ENCODE results near the gene SLC43A1.

Gene SLC43A1

DNA sequence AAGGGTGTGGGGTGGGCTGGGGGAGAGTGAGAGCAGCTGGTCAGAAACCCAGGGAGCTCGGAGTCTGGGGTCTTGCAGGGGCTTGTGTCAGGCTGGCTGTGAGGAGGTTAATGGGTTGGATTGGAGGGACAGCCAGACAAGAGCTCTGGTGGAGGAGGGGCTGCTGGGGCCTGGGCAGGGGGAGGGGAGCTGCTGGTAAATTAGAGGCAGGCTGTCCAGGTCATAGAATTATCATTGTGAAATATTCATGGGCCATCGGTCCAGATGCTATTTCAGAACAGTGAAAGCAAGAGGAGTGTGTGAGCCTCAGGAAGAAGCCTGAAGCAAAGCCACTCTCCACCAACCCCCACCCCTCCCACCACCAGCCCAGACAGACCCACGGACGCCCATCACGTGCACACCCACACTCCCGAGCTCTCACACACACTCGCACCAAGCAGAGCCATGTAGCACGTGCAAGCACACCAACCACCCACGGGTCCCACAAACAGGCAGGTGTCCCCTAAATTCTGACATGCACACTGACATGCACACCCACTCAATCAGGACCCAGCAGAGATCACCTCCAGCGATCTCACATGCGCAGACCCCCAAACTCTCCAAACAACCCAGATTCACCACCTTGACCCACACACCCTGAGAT lies 36.4 kb downstream of the SLC43A1 start:
- no peak for DNase-seq

DNA sequence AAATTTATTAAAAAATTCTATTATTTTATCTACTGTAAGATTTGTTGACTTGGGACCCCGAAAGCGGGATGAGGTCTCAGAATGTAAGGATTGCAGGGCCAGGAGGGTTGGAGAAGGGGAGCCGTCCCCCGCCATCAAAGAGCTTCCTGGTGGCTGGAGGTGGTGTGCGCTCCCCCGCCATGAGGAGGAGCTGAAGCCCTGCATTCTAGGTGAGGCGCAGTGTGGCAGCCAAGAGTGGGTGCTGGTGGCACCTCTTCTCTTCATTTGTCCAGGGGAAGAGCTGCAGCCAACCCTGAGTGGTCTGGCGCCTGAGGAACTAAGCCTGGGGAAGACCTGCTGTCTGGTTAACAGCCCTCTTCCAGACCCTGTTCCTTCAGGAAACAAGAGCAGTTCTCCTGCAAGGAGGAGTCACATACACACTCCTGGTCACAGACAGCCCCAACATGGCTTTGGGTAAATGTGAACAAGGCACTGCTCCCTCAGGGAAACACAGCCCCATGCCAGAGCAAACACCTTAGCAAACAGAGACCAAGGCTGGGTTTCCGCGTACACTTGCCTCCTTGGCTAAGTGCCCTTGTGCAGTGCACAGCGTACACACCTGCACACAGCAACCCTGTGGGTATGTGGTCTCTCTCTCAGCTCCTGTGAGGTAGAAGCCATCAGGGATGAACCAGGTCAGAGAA lies 37.9 kb downstream of the SLC43A1 start:
- no peak for DNase-seq

DNA sequence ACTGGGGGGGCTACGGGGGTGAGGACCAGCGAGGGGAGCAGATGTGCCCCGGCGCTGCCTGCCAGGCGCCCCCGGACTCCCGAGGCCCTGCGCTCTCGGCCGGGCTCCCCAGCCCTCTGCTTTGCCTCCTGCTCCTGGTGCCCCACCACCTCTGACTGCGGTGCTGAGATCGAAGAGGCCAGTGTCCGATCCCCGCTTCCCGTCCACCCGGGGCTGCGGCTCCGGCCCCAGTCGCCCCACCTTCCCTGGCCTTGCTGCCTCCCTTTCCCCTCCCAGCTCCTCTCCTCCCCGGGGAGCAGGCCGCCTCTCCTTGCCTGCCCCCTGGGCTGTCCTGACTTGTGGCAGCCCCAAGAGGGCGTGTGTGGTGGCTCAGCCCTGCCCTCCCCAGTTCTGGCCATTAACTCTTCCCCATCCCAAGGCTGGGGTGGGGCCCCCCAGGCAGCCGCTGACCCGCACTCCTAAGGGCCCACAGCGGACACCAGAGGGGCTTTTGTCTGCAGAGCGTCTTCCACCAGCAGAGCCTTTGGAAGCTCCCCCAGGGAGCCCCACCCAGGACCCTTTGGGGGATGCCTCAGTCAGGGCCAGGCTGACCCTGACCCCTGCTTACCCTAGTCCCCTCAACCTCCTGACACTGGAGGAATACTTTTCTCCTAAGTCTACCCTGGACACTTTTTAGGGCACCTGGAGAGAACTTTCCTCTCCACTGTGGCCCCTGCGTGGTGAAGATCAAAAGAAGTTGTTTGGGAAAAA lies 38.6 kb downstream of the SLC43A1 start:
- DNase-seq, result no peak

DNA sequence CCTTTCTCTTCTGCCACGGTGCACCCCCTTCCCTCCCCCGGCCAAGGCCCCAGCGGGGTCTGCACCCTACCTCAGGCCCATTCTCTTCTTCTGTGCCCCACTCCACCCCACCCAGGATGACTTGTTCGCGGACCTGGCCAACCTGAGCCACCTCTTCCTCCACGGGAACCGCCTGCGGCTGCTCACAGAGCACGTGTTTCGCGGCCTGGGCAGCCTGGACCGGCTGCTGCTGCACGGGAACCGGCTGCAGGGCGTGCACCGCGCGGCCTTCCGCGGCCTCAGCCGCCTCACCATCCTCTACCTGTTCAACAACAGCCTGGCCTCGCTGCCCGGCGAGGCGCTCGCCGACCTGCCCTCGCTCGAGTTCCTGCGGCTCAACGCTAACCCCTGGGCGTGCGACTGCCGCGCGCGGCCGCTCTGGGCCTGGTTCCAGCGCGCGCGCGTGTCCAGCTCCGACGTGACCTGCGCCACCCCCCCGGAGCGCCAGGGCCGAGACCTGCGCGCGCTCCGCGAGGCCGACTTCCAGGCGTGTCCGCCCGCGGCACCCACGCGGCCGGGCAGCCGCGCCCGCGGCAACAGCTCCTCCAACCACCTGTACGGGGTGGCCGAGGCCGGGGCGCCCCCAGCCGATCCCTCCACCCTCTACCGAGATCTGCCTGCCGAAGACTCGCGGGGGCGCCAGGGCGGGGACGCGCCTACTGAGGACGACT lies 39.3 kb downstream of the SLC43A1 start:
- DNase-seq, result no peak

DNA sequence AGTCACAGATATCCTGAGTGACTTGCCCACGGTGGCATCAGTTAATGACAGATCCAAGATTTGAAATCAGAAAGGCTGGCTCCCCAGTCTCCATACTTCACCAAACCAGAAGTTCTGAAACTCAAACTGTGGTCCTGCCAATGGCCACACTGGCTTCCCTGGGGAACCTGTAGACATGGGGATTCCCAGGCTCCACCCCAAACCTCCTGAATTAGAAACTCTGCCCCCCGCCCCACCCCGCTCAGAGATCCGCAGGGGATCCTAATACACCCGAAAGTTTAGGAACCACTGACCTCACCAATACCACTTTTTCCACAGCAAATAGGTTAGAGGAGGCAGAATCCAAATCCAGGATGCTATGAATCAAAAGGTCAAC lies 39.8 kb downstream of the SLC43A1 start:
- no peak for DNase-seq

DNA sequence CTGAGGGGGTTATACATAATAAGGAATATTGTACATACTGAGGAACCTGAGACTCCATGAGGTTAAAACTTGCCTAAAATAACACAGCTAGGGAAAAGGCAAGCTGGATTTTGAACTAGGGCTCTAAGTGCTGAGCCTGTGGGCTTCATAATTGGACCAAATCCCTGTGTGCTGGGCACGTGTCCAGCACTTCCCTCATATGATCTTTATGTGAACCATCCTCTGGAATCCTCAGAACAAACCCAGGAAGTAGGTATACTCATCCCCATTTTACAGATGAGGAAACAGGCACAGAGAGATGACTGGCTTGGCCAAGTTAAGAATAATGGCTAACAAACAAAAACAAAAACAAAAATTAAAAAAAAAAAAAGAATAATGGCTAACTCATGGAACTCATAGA lies 40.3 kb downstream of the SLC43A1 start:
- DNase-seq, result no peak

DNA sequence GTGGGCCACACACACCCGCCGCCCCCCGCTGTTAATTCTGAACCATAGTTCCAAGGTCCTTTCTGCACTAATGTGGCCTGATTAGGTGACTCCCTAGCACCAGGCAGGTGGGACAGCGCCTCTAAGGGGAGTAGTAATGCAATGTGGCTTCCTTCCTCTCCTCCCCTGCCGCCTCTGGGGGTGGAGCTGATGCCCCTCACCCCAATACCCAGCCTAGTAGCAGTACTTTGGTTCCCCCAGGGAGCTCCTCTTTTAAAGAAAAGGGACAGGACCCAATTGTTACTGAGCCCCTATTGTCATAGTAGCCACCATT lies 40.7 kb downstream of the SLC43A1 start:
- DNase-seq, result no peak

DNA sequence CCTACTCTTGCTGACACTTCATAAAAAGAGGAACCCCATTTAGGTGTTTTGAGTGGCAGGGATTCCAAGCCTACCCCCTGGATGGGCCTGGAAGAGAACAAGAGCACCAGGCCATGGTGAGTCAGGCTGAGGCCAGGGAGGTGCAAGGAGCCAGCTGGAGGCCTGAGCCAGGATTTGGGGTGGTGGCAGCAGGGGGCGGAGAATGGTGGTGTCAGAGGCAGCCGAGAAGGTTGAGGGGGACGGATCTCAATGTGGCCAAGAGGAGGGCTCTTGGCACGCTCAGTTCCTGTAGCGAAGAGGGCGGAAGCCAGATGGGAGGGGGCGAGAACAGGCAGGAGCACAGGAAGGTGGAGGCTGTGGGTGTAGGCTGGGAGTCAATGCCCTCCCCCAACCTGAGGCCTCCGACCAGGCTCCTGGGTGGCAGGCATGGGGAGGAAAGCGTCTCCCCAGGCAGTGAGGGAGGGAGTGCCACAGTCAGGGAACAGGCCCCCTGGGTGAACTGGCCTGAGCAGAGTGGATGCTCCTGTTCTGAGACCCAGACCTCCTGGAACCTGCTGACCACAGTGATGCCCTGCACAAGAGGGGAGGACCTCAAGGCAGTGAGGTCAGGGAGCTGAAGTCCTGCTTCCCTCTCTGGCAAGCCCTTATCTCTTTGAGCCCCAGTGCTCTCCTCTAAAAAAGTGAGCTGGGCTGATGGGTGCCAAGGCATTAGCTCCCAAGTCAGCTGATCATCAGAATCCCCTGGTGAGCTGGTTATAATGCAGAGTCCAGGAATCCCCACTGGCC lies 41.3 kb downstream of the SLC43A1 start:
- DNase-seq, result no peak

DNA sequence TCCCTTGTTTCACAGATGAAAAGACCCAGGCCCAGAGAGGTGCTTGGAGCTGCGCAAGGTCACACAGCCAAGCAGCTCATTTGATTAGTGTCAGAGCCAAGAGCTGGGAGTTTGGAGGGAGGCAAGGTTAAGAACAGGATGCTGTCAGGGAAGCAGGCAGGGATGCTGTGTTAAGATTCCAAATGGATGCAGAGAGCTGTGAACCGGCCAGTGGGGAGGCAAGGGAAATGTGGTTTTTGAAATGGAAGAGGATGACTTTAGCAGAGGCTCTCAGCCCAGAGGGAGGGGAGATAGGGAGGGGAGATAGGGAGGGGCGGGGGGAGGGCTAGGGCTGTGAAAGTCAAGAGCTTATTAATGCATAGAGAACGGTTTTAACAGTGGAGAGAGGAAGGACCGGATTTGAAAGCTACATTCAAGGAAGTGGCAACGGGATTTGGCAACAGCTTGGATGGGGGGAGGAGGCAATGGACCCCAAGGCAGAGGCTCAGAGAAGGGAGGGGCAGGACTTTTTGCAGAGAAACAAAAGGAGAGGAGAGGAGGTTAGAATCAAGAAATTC lies 42.1 kb downstream of the SLC43A1 start:
- no peak for DNase-seq

DNA sequence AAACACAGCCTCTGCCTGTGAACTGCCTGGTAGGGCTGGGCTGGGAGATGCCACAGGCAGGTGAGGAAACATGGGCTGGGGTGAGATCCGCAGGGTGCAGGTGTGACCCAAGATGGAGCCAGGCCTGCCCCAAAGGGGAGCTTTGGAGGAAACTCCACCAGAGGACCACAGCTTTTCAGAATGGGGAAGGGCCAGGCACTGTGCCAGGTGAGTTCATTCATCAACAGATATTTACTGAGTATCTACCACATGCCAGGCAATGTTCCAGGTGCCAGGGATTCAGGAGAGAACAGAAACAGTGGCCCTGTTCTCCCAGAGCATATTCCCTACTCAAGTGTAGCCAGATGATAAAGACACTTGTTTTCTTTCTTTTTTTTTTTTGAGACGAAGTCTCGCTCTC lies 44.0 kb downstream of the SLC43A1 start:
- DNase-seq, result no peak

DNA sequence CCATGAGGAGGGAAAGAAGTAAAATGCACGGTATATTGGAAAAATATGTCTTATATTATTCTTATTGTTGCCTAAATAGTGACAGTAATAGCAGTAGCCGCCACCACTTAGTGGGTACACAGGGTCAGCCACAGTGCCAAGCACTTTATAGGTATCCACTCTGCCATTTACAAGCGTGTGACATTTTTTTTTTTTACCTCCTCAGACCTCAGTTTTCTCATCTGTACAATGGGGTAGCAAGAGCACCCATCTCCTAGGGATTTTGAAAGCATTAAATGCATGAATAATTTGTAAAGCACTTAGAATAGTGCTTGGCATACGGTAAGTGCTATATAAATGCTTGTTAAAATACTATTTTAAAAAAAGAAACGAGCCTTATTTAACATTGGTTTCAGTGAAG lies 46.2 kb downstream of the SLC43A1 start:
- no peak for DNase-seq

DNA sequence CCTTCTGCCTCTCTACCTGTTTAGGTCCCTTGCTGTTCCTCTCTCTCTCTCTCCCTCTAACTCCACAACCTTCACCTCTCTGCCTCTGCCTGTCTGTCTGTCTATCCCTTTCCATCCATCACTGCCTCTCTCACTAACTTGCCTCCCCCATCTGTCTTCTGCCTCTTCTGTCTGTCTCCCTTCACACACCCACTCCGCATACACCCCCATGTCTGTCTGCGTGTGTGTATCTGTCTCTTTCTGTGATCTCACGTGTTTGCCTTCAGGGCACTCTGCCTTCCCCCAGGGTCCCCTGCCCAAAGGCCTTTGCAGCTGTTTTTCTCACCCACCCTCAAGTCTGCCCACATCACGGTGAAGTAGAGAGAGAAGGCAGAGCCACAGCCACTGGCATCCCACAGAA lies 47.2 kb downstream of the SLC43A1 start:
- DNase-seq, result no peak

DNA sequence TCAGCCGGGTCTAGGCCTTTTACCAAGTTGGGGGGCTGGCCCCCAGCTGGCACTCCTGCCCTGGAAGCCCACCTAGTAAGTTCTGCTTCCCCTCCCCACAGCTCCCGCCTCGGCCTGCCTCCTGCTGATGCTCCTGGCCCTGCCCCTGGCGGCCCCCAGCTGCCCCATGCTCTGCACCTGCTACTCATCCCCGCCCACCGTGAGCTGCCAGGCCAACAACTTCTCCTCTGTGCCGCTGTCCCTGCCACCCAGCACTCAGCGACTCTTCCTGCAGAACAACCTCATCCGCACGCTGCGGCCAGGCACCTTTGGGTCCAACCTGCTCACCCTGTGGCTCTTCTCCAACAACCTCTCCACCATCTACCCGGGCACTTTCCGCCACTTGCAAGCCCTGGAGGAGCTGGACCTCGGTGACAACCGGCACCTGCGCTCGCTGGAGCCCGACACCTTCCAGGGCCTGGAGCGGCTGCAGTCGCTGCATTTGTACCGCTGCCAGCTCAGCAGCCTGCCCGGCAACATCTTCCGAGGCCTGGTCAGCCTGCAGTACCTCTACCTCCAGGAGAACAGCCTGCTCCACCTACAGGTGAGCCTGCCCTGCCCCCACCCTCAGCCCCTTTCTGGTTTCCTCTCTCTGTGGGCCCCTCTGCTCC lies 47.9 kb downstream of the SLC43A1 start:
- DNase-seq, result no peak

DNA sequence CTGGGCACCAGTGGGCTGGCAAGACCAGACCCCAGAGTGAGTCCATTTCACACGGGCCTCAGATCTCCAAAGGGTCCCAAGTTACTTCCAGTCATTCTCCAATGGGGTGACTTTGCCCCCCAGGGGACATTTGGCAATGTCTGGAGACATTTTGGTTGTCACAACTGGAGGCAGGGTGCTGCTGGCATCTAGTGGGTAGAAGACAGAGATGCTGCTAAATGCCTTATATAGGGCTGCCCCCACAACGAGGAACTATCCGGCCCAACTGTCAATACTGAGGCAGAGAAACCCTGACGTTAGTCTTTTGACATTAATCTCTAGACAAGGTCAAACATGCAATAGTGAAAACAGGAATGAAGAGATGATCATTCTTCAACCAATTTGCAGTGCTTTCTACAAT lies 48.8 kb downstream of the SLC43A1 start:
- DNase-seq, result no peak

DNA sequence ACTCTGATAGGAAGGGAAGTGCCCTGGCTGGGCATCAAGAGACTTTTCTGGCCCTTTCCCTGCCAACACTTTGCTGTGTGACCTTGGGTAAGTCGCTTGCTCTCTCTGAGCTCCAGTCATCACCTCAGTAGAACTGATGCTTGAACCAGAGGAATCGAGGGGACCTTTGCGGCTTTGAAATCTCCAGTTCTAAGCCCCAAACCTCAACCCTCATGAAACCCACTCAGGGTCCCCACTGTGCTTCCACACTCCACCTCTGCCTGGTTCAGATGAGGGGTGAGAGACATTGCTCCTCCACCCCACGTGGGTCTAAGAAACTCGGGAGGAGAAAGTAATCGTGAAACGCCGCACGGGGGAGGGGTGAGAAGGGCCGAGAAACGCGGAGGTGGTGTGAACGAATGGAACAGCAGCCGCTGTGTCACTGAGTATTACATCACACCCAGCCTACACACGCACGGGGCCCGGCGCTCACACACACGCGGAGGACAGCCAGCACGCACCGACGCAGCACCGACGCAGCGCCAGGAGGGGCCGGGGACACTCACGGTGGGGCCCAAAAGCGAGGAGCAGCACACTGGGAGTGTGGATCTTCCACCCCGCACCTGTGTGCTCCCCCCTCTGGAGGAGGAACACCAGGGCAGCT lies 50.8 kb downstream of the SLC43A1 start:
- no peak for DNase-seq

DNA sequence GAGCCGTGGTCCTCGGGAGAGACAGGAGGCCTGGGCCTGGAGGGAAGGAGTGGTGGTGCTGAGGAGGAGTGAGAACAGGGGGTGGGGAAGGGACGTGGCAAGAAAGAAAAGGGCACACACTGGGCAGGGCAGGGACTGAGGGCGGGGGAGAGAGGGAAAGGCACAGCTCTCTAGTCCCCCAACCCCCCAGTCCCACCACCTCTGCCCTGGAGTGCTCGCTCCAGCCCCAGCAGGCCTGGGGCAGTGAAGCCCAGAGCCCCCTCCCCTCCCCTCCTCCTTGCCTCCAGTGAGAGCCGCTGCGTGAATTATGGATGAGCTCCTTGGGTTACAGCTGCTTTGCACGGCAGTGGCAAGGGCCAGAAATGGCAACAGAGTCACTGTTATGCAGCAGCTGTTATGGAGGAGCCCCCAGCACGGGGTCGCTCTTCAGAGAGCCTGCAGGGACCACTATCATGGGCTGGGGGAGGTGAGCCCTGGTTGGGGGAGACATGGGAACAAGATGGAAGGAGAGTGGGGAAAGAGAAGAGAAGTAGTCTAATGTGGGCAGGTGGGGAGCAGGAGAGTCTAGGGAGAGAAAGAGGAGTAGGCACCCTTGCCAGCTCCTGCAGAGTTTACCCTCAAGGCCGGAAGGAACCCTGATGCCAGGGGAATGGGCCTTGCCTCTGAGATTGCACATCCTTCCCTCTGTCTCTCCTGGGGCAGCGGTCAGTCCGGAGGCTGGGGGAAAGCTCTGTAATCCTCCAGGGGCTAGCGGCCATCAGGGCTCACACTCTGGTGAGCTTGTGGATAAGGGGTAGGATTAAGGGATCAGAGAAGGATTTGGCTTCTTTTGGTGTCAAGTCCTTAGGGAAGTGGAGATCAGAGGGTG lies 51.6 kb downstream of the SLC43A1 start:
- no peak for DNase-seq

DNA sequence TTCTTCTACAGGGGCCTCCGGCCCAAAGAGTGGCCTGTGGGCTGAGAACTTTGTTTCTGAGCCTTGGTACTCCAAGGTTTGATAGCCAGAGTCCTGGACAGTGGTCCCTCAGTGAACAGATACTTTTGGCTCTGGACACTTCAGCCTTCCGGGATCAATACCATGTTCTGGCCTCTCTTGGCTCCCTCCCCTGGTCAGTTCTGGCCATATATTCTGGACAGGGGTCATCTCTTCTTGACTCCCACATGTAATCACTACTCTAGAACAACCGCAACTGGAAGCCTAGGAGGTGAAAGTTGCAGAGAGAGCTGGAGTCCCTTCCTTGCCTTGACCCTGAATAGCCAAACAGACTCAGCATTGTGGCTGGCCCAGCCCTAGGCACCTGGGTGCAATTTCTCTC lies 52.9 kb downstream of the SLC43A1 start:
- no peak for DNase-seq

DNA sequence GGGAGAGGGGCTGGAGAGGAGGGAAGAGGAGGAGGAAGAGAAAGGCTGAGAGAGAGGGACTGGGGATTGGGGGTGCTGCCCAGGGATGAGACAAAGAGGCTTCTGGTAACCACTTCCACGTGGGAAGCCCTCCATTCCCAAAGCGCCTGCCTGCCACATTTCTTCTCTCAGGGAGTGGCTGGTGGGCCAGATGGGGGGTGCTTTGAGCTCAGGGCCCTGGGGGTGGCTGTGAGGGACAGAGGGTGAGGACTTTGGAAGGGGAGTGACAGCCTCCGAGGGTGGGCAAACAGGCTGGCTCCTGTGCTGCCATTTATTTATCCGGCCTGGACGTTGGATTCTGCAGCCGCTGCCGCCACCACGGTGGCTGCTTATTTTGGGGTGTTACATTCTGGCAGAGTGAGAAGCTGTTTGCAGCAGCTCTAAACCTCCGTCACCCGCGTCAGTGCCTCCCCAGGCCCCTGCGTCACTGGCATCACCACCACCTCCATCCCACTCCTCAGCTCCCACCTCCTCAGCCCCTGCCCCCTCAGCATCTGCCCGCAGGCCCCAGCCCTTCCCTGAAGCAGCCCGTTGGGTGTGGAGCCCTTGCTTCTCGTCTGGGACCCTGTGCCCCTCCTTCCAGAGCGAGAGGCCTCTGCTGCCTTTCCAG lies 53.5 kb downstream of the SLC43A1 start:
- no peak for DNase-seq

DNA sequence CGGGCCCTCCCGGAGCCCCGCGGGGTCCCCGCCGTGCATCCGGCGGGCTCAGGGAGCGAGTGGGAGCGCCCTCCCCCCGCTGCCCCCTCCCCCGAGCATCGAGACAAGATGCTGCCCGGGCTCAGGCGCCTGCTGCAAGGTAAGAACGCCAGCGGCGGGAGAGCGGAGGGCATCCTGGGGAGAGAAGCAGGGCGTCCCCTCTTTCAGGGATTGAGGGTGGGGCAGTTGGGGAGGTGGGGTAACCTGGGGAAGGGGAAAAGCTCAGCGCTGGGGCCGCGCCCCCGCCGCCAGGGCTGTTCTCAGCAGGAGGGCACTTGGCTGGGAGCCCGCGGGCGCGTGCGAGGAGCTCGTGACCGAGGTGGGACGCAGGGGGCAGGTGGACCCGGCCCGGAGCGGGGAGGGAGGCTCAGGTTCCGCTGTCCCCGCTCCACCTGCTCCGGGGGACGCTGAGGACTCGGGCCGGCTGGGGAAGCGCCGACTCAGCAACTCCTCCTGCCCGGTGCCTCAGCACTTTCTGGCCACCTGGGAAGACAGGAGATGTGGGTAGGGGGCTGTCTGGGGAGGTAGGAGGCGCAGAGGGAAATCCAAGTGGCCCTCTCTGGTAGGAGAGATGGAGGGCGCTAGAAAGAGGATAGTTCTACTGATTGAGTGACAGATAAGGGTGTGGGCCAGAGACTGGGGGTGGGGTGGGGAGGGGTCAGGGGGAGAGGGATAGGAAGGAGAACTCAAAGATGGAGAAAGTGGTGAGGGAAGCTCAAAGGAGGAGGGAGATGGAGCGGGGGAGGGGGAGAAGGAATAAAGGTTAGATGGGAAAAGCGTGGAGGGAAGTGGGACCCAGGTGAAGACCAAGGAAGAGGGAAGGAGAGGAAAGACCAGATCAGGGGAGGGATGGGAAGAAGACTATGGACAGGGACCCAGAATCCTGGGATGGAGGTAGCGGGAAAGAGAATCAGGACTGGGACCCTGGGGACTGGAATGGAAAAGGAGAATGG lies 54.4 kb downstream of the SLC43A1 start:
- DNase-seq, result no peak
